Keratinocyte (primary cell): ENCODE results near the gene FTO. TPM values are rescaled to one million over a fixed set of nuclear protein-coding genes. Genes with fewer than 3 reads are reported as not detected.

ENCODE experiments used
- DNase-seq: peaks from one replicate; pipeline ENCODE4 v3.0.0-alpha.2; 2011; ENCODE audit warnings: low read depth, missing footprints, low spot score
- FAIRE-seq: peaks from 2 replicates; lab custom pipeline; 2011; peaks lifted over from hg19 to GRCh38; lab: Jason Lieb, UNC
- H2AFZ ChIP-seq: 2 replicates; pipeline ENCODE4 v1.6.0; 2012; ENCODE audit warnings: low read length, control low read depth, inconsistent platforms; ENCODE audit not compliant: control insufficient read depth
- H3K27ac ChIP-seq: 2 replicates; pipeline ENCODE4 v1.5.1; 2011; ENCODE audit warnings: low read length; ENCODE audit not compliant: control insufficient read depth, insufficient read depth
- H3K27me3 ChIP-seq: 3 replicates; pipeline ENCODE4 v1.6.0; 2011; ENCODE audit warnings: low read length; ENCODE audit not compliant: control insufficient read depth, insufficient read depth; ENCODE audit errors: extremely low read depth
- H3K36me3 ChIP-seq, 2 experiments: 2 replicates in 1 of 2; 3 replicates in 1 of 2; pipeline ENCODE4 v1.5.1; 2011; ENCODE audit warnings: low read length in 2 of 2, mild to moderate bottlenecking in 1 of 2; ENCODE audit not compliant: control insufficient read depth in 2 of 2, insufficient read depth in 2 of 2; ENCODE audit errors: extremely low read depth in 1 of 2
- H3K4me1 ChIP-seq: 3 replicates; pipeline ENCODE4 v1.5.1; 2011; ENCODE audit warnings: low read length; ENCODE audit not compliant: control insufficient read depth, insufficient read depth; ENCODE audit errors: extremely low read depth
- H3K4me2 ChIP-seq: 3 replicates; pipeline ENCODE4 v1.6.0; 2011; ENCODE audit warnings: low read depth, low read length; ENCODE audit not compliant: control insufficient read depth, insufficient read depth; ENCODE audit errors: extremely low read depth
- H3K4me3 ChIP-seq, 3 experiments: fragments of 200-600 bp in 1 of 3; sonication (generic) in 1 of 3; 2 replicates in 2 of 3; 3 replicates in 1 of 3; pipeline ENCODE4 v1.5.1; 2011 to 2016; ENCODE audit warnings: low read length in 3 of 3, mild to moderate bottlenecking in 3 of 3, control low read depth in 2 of 3, inconsistent platforms in 1 of 3, low read depth in 1 of 3, mixed read lengths in 1 of 3, mixed run types in 1 of 3, moderate library complexity in 1 of 3; ENCODE audit not compliant: control insufficient read depth in 2 of 3, insufficient read depth in 2 of 3; ENCODE audit errors: extremely low read depth in 1 of 3
- H3K79me2 ChIP-seq: 2 replicates; pipeline ENCODE4 v1.6.0; 2012; ENCODE audit warnings: low read length; ENCODE audit not compliant: control insufficient read depth, insufficient read depth
- H3K9ac ChIP-seq: 3 replicates; pipeline ENCODE4 v1.6.0; 2011; ENCODE audit warnings: low read length; ENCODE audit not compliant: control insufficient read depth, insufficient read depth; ENCODE audit errors: extremely low read depth
- H3K9me1 ChIP-seq: 3 replicates; pipeline ENCODE4 v1.6.0; 2011; ENCODE audit warnings: low read length; ENCODE audit not compliant: control insufficient read depth, insufficient read depth; ENCODE audit errors: extremely low read depth
- H3K9me3 ChIP-seq: 2 replicates; pipeline ENCODE4 v1.5.1; 2012; ENCODE audit warnings: low read depth, low read length; ENCODE audit not compliant: control insufficient read depth
- H4K20me1 ChIP-seq: 3 replicates; pipeline ENCODE4 v1.6.0; 2011; ENCODE audit warnings: low read length; ENCODE audit not compliant: control insufficient read depth, insufficient read depth; ENCODE audit errors: extremely low read depth
- CTCF ChIP-seq, 3 experiments: IDR thresholded peaks in 1 of 3; conservative IDR thresholded peaks in 1 of 3; optimal IDR thresholded peaks in 1 of 3; 2 replicates in 2 of 3; 3 replicates in 1 of 3; pipeline versions ENCODE3 to v1.5.1; 2011; ENCODE audit warnings: low read length in 3 of 3, mild to moderate bottlenecking in 3 of 3, moderate library complexity in 2 of 3, control low read depth in 1 of 3, inconsistent platforms in 1 of 3; ENCODE audit not compliant: insufficient read depth in 2 of 3; ENCODE audit errors: extremely low read depth in 1 of 3
- EZH2 ChIP-seq: IDR thresholded peaks from one replicate; pipeline ENCODE4 v1.6.1; 2012; ENCODE audit warnings: inconsistent platforms, mild to moderate bottlenecking, low read length, moderate library complexity
- dilution Hi-C: fragments of 300-500 bp; cut with MboI; formaldehyde crosslinking; loops from one replicate; pipeline ENCODE4 v1.7.0; 2020; ENCODE audit warnings: low sequenced_read_pairs; ENCODE audit not compliant: extremely low pct_ligation_motif_present
- polyA plus RNA-seq, 5 experiments: library from polyadenylated mRNA; depleted of rRNA in 3 of 5; stranded (reverse) in 3 of 5; stranded (forward) in 1 of 5; unstranded in 1 of 5; fragments of >200 nt; gene quantifications; 1 replicate in 1 of 5; 2 replicates in 3 of 5; 3 replicates in 1 of 5; pipeline versions ENCODE4 v1.2.1 to v1.2.3, GENCODE V29; 2011 to 2012; ENCODE audit warnings: missing spikeins in 2 of 5, low read depth in 1 of 5, low replicate concordance in 1 of 5

The FTO gene
- polyA plus RNA-seq, 1 donor (not counting 4 experiments of a cell fraction or from before 2014, with no cell fraction given): 56.4 TPM

- Histone ChIP-seq H3K9me1 (no peaks in the 10 kb centered on the region), H4K20me1 (no peaks in the 10 kb centered on the region), H3K36me3 (peaks cover 0 to 1% of the 10 kb centered on the region in 2 experiments), H3K27me3 (no peaks in the 10 kb centered on the region), H3K4me3 (no peak overlapping the region), H3K9ac (no peak overlapping the region), H3K9me3 (no peaks in the 10 kb centered on the region), H2AFZ (no peak overlapping the region), H3K4me1 (no peaks in the 10 kb centered on the region), H3K79me2 (no peaks in the 10 kb centered on the region), H3K4me2 (no peak overlapping the region), H3K27ac (no peak overlapping the region)
- FAIRE-seq: no peak
- no peak for DNase-seq
- no peak for TF ChIP-seq CTCF (optimal IDR thresholded peaks at IDR 0.05 in 1 of 3, IDR thresholded peaks at IDR 0.05 in 1 of 3, conservative IDR thresholded peaks at IDR 0.05 in 1 of 3; ENCODE audit: extremely low read depth in 1 of 3, insufficient read depth in 2 of 3, low read length in 3 of 3)
- no peak for TF ChIP-seq EZH2
- dilution Hi-C loops: no loop called here
Measured at GRCh38 chr16:54006693-54007092, 302.7 kb downstream of the FTO start.

- DNase-seq (no peak), FAIRE-seq (no peak)
- no peaks in the 10 kb centered on the region for H3K9me1 ChIP-seq
- TF ChIP-seq EZH2: no peak
- no peak for TF ChIP-seq CTCF (optimal IDR thresholded peaks at IDR 0.05 in 1 of 3, IDR thresholded peaks at IDR 0.05 in 1 of 3, conservative IDR thresholded peaks at IDR 0.05 in 1 of 3; ENCODE audit: extremely low read depth in 1 of 3, insufficient read depth in 2 of 3, low read length in 3 of 3)
- no peak overlapping the region for H2AFZ ChIP-seq
- dilution Hi-C loops: no loop called here
- no peaks in the 10 kb centered on the region for H3K79me2 ChIP-seq
- no peaks in the 10 kb centered on the region for H3K27me3 ChIP-seq
- H3K4me1 ChIP-seq: no peaks in the 10 kb centered on the region
- no peak overlapping the region for H3K4me2 ChIP-seq
- H3K4me3 ChIP-seq: no peak overlapping the region
- no peaks in the 10 kb centered on the region for H4K20me1 ChIP-seq
- H3K9ac ChIP-seq: no peak overlapping the region
- peaks cover 0 to 1% of the 10 kb centered on the region in 2 experiments for H3K36me3 ChIP-seq
- H3K27ac ChIP-seq: no peak overlapping the region
- H3K9me3 ChIP-seq: no peaks in the 10 kb centered on the region
Measured at GRCh38 chr16:54007504-54007903, 303.5 kb downstream of the FTO start.
